A673 (cell line): ENCODE data around the gene PES1. TPM values are rescaled to one million over a fixed set of nuclear protein-coding genes. Genes with fewer than 3 reads are reported as not detected.

ENCODE experiments used
- BruUV-seq: library from RNA; stranded (reverse); fragments of 400-500 nt; replicated peaks from 2 replicates; lab custom pipeline; 2021; lab: Mats Ljungman, UMichigan
- CTCF ChIA-PET: fragments of 300-600 bp; sonication (Branson Sonifier 250); formaldehyde crosslinking; loops from one replicate; lab custom pipeline; 2022; ENCODE audit warnings: antibody characterized with exemption; lab: Charles Lee
- POLR2A ChIA-PET: fragments of 300-600 bp; sonication (Branson Sonifier 250); formaldehyde crosslinking; loops from one replicate; lab custom pipeline; 2022; ENCODE audit warnings: antibody characterized with exemption; ENCODE audit not compliant: low non-redundant PET; lab: Charles Lee
- DNase-seq: peaks from one replicate; pipeline ENCODE4 v3.0.0-alpha.2; 2015; ENCODE audit warnings: low spot score
- H3K27ac ChIP-seq: fragments of 200-600 bp; sonication (generic); 2 replicates; pipeline ENCODE4 v1.5.1; 2016; ENCODE audit warnings: mixed run types, low read depth, mild to moderate bottlenecking, mixed read lengths, antibody characterized with exemption, low read length; ENCODE audit not compliant: poor library complexity, severe bottlenecking
- H3K27me3 ChIP-seq: fragments of 200-600 bp; sonication (generic); replicated peaks from 2 replicates; pipeline ENCODE4 v1.6.1; 2017; ENCODE audit warnings: mixed run types, low read depth, mild to moderate bottlenecking, mixed read lengths, antibody characterized with exemption, low read length; ENCODE audit not compliant: insufficient read depth, poor library complexity
- H3K36me3 ChIP-seq: fragments of 200-600 bp; sonication (generic); 2 replicates; pipeline ENCODE4 v1.6.1; 2016; ENCODE audit warnings: mixed run types, mild to moderate bottlenecking, mixed read lengths, antibody characterized with exemption, low read length; ENCODE audit not compliant: insufficient read depth, poor library complexity, severe bottlenecking
- H3K4me1 ChIP-seq: fragments of 200-600 bp; sonication (generic); 2 replicates; pipeline ENCODE4 v1.6.1; 2017; ENCODE audit warnings: mixed run types, mild to moderate bottlenecking, mixed read lengths, antibody characterized with exemption, low read length; ENCODE audit not compliant: insufficient read depth, poor library complexity, severe bottlenecking
- H3K4me3 ChIP-seq: fragments of 200-600 bp; sonication (generic); 2 replicates; pipeline ENCODE4 v1.5.1; 2016; ENCODE audit warnings: low read depth, mixed run types, mild to moderate bottlenecking, mixed read lengths, low read length; ENCODE audit not compliant: poor library complexity, severe bottlenecking
- H3K9me3 ChIP-seq: fragments of 200-600 bp; sonication (generic); 2 replicates; pipeline ENCODE4 v1.6.1; 2016; ENCODE audit warnings: mixed run types, low read depth, mild to moderate bottlenecking, mixed read lengths, antibody characterized with exemption, low read length; ENCODE audit not compliant: poor library complexity, severe bottlenecking
- CTCF ChIP-seq: fragments of 300-800, 200-600 bp; sonication (generic); conservative IDR thresholded peaks from 2 replicates; pipeline ENCODE4 v1.5.1; 2017; ENCODE audit warnings: low read depth, mild to moderate bottlenecking, antibody characterized with exemption, low read length, moderate library complexity, mixed read lengths
- EZH2 ChIP-seq: fragments of 200-600 bp; sonication (generic); IDR thresholded peaks from 2 replicates; pipeline ENCODE4 v1.6.1; 2017; ENCODE audit warnings: borderline replicate concordance, low read depth, mild to moderate bottlenecking, mixed read lengths, antibody characterized with exemption, low read length; ENCODE audit not compliant: poor library complexity, severe bottlenecking
- intact Hi-C: fragments of 100-400 bp; cut with micrococcal nuclease; formaldehyde crosslinking; loops from one replicate; pipeline ENCODE4 v1.10.0; 2022; ENCODE audit not compliant: unreplicated experiment
- total RNA-seq: library from RNA; stranded (reverse); gene quantifications from 2 replicates; pipeline ENCODE4 v1.2.3, GENCODE V29; 2021

The PES1 gene
- total RNA-seq, 1 experiment from 2014 or later: 175 TPM

- TF ChIP-seq CTCF: no peak
- TF ChIP-seq EZH2: no peak
- H3K4me1 ChIP-seq: no peaks in the 10 kb centered on the region
- ChIA-PET POLR2A (no interaction called here), CTCF (no interaction called here)
- intact Hi-C loops: no loop called here
- H3K4me3 ChIP-seq: no peak overlapping the region
- H3K9me3 ChIP-seq: no peaks in the 10 kb centered on the region
- no peak overlapping the region for H3K27ac ChIP-seq
- no peaks in the 10 kb centered on the region for H3K27me3 ChIP-seq
- H3K36me3 ChIP-seq: no peaks in the 10 kb centered on the region
- no TSS peak for BruUV-seq
- no peak for DNase-seq
These were observed 26.1 kb upstream of the PES1 start for GRCh38 chr22:30617819-30618218.

- Histone ChIP-seq H3K36me3 (no peaks in the 10 kb centered on the region), H3K4me1 (no peaks in the 10 kb centered on the region), H3K27ac (no peak overlapping the region), H3K4me3 (no peak overlapping the region), H3K9me3 (no peaks in the 10 kb centered on the region), H3K27me3 (no peaks in the 10 kb centered on the region)
- TF ChIP-seq CTCF (no peak), EZH2 (no peak)
- ChIA-PET POLR2A (no interaction called here), CTCF (no interaction called here)
- intact Hi-C loops: no loop called here
- no TSS peak for BruUV-seq
- no peak for DNase-seq
These were observed 23.8 kb upstream of the PES1 start for GRCh38 chr22:30615543-30615954.

GRCh38 chr22:30614879-30615278, 23.2 kb upstream of the PES1 start:
- Histone ChIP-seq H3K9me3 (no peaks in the 10 kb centered on the region), H3K4me3 (no peak overlapping the region), H3K36me3 (no peaks in the 10 kb centered on the region), H3K27ac (no peak overlapping the region), H3K27me3 (no peaks in the 10 kb centered on the region), H3K4me1 (no peaks in the 10 kb centered on the region)
- intact Hi-C loops: no loop called here
- no TSS peak for BruUV-seq
- POLR2A ChIA-PET: no interaction called here
- TF ChIP-seq CTCF: no peak
- no peak for TF ChIP-seq EZH2
- CTCF ChIA-PET: no interaction called here
- no peak for DNase-seq
